Panc1 (cell line): ENCODE measurements around the gene DIAPH1. TPM values are rescaled to one million over a fixed set of nuclear protein-coding genes. Genes with fewer than 3 reads are reported as not detected.

Experiments used
- ATAC-seq: fragments of 200-7000 bp; cut with Tn5 transposase; 2 replicates; pipeline ENCODE4 v1.9.1; 2020; ENCODE audit warnings: mild to moderate bottlenecking, moderate library complexity
- BruUV-seq: library from RNA; stranded (reverse); fragments of 400-500 nt; replicated peaks from 2 replicates; lab custom pipeline; 2021; lab: Mats Ljungman, UMichigan
- CTCF ChIA-PET: fragments of 300-600 bp; sonication (Branson Sonifier 250); formaldehyde crosslinking; loops from one replicate; lab custom pipeline; 2022; ENCODE audit warnings: antibody characterized with exemption; lab: Charles Lee
- POLR2A ChIA-PET: fragments of 300-600 bp; sonication (Branson Sonifier 250); formaldehyde crosslinking; loops from one replicate; lab custom pipeline; 2022; ENCODE audit warnings: antibody characterized with exemption; lab: Charles Lee
- DNase-seq: peaks from one replicate; pipeline ENCODE4 v3.0.0-alpha.2; 2010; ENCODE audit warnings: low read depth, low spot score
- H3K27ac ChIP-seq: 2 replicates; pipeline ENCODE4 v1.5.1; 2011; ENCODE audit warnings: mild to moderate bottlenecking, low read length, inconsistent platforms
- H3K27me3 ChIP-seq: fragments of 200-500 bp; sonication (Bioruptor generic); 2 replicates; pipeline ENCODE4 v1.6.0; 2014; ENCODE audit warnings: low read length, inconsistent platforms; ENCODE audit not compliant: control insufficient read depth, insufficient read depth
- H3K36me3 ChIP-seq: fragments of 200-500 bp; sonication (Bioruptor generic); 2 replicates; pipeline ENCODE4 v1.5.1; 2014; ENCODE audit warnings: inconsistent platforms, mild to moderate bottlenecking, low read length, moderate library complexity; ENCODE audit not compliant: control insufficient read depth, insufficient read depth
- H3K4me1 ChIP-seq: 2 replicates; pipeline ENCODE4 v1.5.1; 2011; ENCODE audit warnings: inconsistent platforms, mild to moderate bottlenecking, low read length, moderate library complexity; ENCODE audit not compliant: control insufficient read depth, insufficient read depth
- H3K4me3 ChIP-seq, 2 experiments: 2 replicates each; pipeline ENCODE4 v1.5.1; 2011 to 2012; ENCODE audit warnings: low read depth in 2 of 2, low read length in 2 of 2, mild to moderate bottlenecking in 2 of 2, inconsistent platforms in 1 of 2, moderate library complexity in 1 of 2
- H3K9me3 ChIP-seq: fragments of 200-500 bp; sonication (Bioruptor generic); 2 replicates; pipeline ENCODE4 v1.5.1; 2014; ENCODE audit warnings: low read depth, mild to moderate bottlenecking, inconsistent platforms, low read length, moderate library complexity; ENCODE audit not compliant: control insufficient read depth, insufficient read depth
- CTCF ChIP-seq: fragments of 450-650 bp; IDR thresholded peaks from 2 replicates; pipeline ENCODE4 v1.5.1; 2017; ENCODE audit warnings: mild to moderate bottlenecking
- POLR2AphosphoS5 ChIP-seq: IDR thresholded peaks from 2 replicates; pipeline ENCODE4 v1.6.1; 2012; ENCODE audit warnings: mild to moderate bottlenecking, low read depth, low read length, moderate library complexity
- REST ChIP-seq, 2 experiments: IDR thresholded peaks; 2 replicates each; pipeline ENCODE4 v1.6.1; 2011 to 2012; ENCODE audit warnings: low read depth in 2 of 2, control low read depth in 1 of 2, low read length in 1 of 2, mild to moderate bottlenecking in 1 of 2, moderate library complexity in 1 of 2; ENCODE audit not compliant: insufficient read depth in 1 of 2
- SIN3A ChIP-seq: IDR thresholded peaks from 2 replicates; pipeline ENCODE4 v1.6.1; 2012; ENCODE audit warnings: low read depth, mild to moderate bottlenecking, low read length, moderate library complexity, borderline replicate concordance; ENCODE audit not compliant: insufficient read depth
- TCF7L2 ChIP-seq: IDR thresholded peaks from 2 replicates; pipeline ENCODE4 v1.6.1; 2011; ENCODE audit warnings: mild to moderate bottlenecking, low read depth, low read length, inconsistent platforms
- in situ Hi-C: cut with HindIII; loops from 2 replicates; pipeline ENCODE4 v1.10.0; 2016; ENCODE audit warnings: low sequenced_read_pairs, low pct_unique_long_range_greater_than_20kb
- intact Hi-C: fragments of 100-400 bp; cut with micrococcal nuclease; formaldehyde crosslinking; loops from one replicate; pipeline ENCODE4 v1.10.0; 2022; ENCODE audit not compliant: unreplicated experiment
- total RNA-seq: library from RNA; stranded (reverse); gene quantifications from one replicate; pipeline ENCODE4 v1.2.1, GENCODE V29; 2021; ENCODE audit not compliant: unreplicated experiment

The DIAPH1 gene
- total RNA-seq, 1 experiment from 2014 or later, result 155 TPM

GRCh38 chr5:141573489-141574121 lies 45.2 kb downstream of the DIAPH1 start:
- CTCF ChIA-PET, result interaction anchor here (0.5 kb wide), 1 partner anchor 11 kb away, joined by 3 read pairs; no protein-coding TSS in a partner anchor
- no peaks in the 10 kb centered on the region for H3K9me3 ChIP-seq
- BruUV-seq, result no TSS peak
- DNase-seq (no peak), ATAC-seq (no peak)
- no peak overlapping the region for H3K4me3 ChIP-seq
- peaks cover 58% of the 10 kb centered on the region for H3K36me3 ChIP-seq
- POLR2A ChIA-PET, result no interaction called here
- H3K27ac ChIP-seq, result no peak overlapping the region
- no peak for TF ChIP-seq TCF7L2
- TF ChIP-seq REST (IDR thresholded peaks at IDR 0.05; ENCODE audit: insufficient read depth in 1 of 2, low read depth in 2 of 2, low read length in 1 of 2), result no peak
- no peak for TF ChIP-seq CTCF
- TF ChIP-seq POLR2AphosphoS5, result no peak
- no peak for TF ChIP-seq SIN3A
- H3K4me1 ChIP-seq, result no peaks in the 10 kb centered on the region
- H3K27me3 ChIP-seq, result no peaks in the 10 kb centered on the region
- in situ Hi-C loops, result no loop called here
- intact Hi-C loops, result no loop called here

- ChIA-PET POLR2A (no interaction called here), CTCF (no interaction called here)
- in situ Hi-C loops (no loop called here), intact Hi-C loops (no loop called here)
- Histone ChIP-seq H3K4me1 (no peaks in the 10 kb centered on the region), H3K36me3 (peaks cover 35% of the 10 kb centered on the region), H3K4me3 (no peak overlapping the region), H3K27me3 (no peaks in the 10 kb centered on the region), H3K27ac (no peak overlapping the region), H3K9me3 (no peaks in the 10 kb centered on the region)
- DNase-seq (no peak), ATAC-seq (no peak)
- TF ChIP-seq SIN3A, result no peak
- TF ChIP-seq POLR2AphosphoS5, result no peak
- no peak for TF ChIP-seq TCF7L2
- TF ChIP-seq REST (IDR thresholded peaks at IDR 0.05; ENCODE audit: insufficient read depth in 1 of 2, low read depth in 2 of 2, low read length in 1 of 2), result no peak
- TF ChIP-seq CTCF, result no peak
- no TSS peak for BruUV-seq
These were observed 48.1 kb downstream of the DIAPH1 start for GRCh38 chr5:141570655-141571054.
